Activated naive CD8-positive, alpha-beta T cell (primary cell): ENCODE results near the gene NAA25.
"Not testable (repeated sequence)": the region's sequence is repeated elsewhere in the genome, so short reads cannot be mapped to it uniquely, and the experiment has no call there.

Experiments used
- H3K27ac Mint-ChIP-seq: one replicate; pipeline ENCODE4 v1.8.0; 2021; ENCODE audit warnings: mixed read lengths
- H3K27me3 Mint-ChIP-seq: one replicate; pipeline ENCODE4 v1.8.0; 2021; ENCODE audit warnings: mixed read lengths
- H3K36me3 Mint-ChIP-seq: one replicate; pipeline ENCODE4 v1.8.0; 2021; ENCODE audit warnings: mixed read lengths
- H3K4me1 Mint-ChIP-seq: one replicate; pipeline ENCODE4 v1.8.0; 2021; ENCODE audit warnings: low read depth, mixed read lengths
- H3K4me3 Mint-ChIP-seq: one replicate; pipeline ENCODE4 v1.8.0; 2021; ENCODE audit warnings: mild to moderate bottlenecking, mixed read lengths
- H3K9me3 Mint-ChIP-seq: one replicate; pipeline ENCODE4 v1.8.0; 2021; ENCODE audit warnings: low read depth, mixed read lengths

The NAA25 gene

DNA sequence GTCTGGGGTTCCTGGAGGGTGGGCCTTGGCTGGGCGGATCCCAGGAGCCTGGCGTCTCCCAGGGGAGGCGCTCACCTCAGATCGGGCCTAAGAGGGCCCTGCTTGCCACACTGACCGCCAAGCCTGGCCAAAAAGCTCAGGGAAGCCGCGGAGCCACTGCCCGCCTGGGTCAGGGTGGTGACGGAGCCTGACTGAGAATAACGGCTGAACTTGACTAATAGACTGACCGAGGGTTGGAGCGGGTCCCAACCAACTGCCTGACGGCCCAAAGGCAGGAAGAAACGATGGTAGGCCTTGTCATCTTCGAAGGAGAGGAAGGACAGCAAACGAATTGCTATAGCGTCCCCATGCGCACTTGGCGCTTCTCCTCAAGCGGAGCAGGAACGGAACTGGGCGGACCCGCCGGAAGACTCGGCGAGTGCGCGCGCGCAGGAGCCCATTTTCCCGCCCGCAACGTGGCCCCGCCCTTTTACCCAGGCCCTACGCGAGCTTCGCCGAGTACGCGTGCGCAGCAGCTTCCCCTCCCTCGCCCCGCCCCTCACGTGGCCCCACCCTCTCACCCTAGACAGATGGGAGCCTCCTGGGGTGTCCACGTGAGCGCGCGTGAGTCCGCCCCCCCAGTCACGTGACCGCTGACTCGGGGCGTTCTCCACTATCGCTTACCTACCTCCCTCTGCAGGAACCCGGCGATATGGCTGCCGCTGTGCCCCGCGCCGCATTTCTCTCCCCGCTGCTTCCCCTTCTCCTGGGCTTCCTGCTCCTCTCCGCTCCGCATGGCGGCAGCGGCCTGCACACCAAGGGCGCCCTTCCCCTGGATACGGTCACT lies 95.6 kb downstream of the NAA25 start, which contains the start of the genes ERP29 and TMEM116:
TSS of gene ERP29 (plus strand) at position 652 of the 826 bp plus-strand sequence. CDS start at position 692, 40 bp downstream.
TSS of gene TMEM116 (minus strand) at position 391 of the 826 bp plus-strand sequence. CDS start 7,895 bp downstream, outside the sequence.
- H3K27ac Mint-ChIP-seq = peak within 1 kb of the TSS; percentile 98
- H3K4me1 Mint-ChIP-seq = peaks cover 55% of the 10 kb centered on the region
- peaks cover 5% of the 10 kb centered on the region for H3K9me3 Mint-ChIP-seq
- peak within 1 kb of the TSS; percentile 97 for H3K4me3 Mint-ChIP-seq
- H3K27me3 Mint-ChIP-seq = no peaks in the 10 kb centered on the region
- peaks cover 21% of the 10 kb centered on the region for H3K36me3 Mint-ChIP-seq

DNA sequence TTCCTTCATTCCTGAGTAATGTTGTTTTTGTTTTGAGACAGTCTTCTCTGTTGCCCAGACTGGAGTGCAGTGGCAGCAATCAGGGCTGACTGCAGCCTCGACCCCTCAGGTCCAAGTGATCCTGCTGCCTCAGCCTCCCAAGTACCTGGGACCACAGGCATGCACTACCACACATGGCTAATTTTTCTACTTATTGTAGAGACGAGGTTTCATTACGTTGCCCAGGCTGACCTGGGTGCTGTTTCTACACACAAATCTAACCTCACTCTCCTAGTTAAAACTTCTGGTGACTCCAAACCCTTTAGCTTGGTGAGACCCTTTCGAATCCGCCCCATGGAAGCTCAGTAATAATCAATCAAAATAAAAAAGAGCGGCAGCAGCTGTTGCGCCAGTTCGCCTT lies 96.9 kb downstream of the NAA25 start:
- Mint-ChIP-seq H3K9me3 (peaks cover 5% of the 10 kb centered on the region), H3K36me3 (peaks cover 18% of the 10 kb centered on the region), H3K4me1 (peaks cover 50% of the 10 kb centered on the region), H3K27me3 (no peaks in the 10 kb centered on the region), H3K4me3 (peak overlapping the region; percentile 97), H3K27ac (peak overlapping the region; percentile 98)

DNA sequence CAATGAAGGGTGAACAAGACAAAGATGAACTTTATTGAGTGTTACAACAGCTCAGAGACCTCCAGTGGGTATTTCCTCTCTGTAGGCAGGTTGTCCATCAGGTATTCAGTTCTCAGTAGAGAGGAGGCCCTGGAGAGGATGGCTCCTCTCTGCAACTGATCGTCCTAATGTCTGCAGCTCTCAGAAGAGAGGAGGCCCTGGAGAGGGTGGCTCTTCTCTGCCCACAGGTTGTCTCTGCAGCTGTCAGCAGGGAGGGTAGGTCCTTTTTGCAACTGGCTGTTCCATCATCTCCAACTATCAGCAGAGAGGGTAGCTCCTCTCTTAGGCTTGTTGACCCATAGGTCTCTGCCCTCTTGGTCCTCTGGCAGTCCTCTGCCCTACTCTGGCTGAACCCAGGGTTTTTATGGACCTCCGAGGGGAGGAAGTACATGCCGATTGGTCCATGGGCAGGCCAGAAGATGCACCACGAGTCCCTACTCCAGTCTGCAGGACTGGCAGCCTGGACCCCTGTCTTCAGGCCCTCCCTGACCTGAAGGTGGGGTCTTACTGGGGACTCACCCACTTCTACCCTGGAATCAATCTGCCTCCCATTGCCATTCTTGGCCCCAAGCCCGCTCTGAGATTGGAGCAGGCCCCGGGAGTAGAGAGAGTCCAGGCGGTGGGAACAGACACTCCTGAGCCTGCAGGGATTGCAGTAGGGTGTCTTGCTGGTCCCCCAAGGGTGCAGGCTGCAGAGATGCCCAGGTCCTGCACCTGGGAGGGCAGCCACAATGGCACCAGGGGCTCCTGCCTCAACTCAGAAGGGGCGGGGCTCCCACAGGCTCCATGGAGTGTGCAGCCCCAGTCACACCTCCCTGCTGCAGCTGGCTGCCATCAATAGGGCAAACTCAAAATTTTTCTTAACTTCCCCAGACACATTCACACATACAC lies 97.9 kb downstream of the NAA25 start:
- H3K4me1 Mint-ChIP-seq = peaks cover 50% of the 10 kb centered on the region
- no peaks in the 10 kb centered on the region for H3K27me3 Mint-ChIP-seq
- H3K4me3 Mint-ChIP-seq = peak overlapping the region; percentile 97
- H3K36me3 Mint-ChIP-seq = peaks cover 11% of the 10 kb centered on the region
- peaks cover 5% of the 10 kb centered on the region for H3K9me3 Mint-ChIP-seq
- H3K27ac Mint-ChIP-seq = peak overlapping the region; percentile 98

DNA sequence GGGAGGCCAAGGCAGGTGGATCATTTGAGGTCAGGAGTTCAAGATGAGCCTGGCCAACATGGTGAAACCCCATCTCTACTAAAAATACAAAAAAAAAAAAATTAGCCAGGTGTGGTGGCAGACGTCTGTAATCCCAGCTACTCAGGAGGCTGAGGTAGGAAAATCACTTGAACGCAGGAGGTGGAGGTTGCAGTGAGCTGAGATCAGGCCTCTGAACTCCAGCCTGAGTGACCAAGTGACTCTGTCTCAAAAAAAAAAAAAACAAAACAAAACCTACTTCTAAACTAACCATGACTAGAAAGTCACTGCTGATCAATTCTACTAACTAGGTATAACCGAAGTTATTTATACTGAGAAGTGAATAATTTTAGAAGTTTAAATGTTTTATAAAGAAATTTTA lies 99.0 kb downstream of the NAA25 start:
- not testable (repeated sequence) for H3K4me3 Mint-ChIP-seq, H3K36me3 Mint-ChIP-seq, H3K9me3 Mint-ChIP-seq, H3K27me3 Mint-ChIP-seq
- Mint-ChIP-seq H3K27ac (peak overlapping the region; percentile 13), H3K4me1 (peaks cover 53% of the 10 kb centered on the region)

DNA sequence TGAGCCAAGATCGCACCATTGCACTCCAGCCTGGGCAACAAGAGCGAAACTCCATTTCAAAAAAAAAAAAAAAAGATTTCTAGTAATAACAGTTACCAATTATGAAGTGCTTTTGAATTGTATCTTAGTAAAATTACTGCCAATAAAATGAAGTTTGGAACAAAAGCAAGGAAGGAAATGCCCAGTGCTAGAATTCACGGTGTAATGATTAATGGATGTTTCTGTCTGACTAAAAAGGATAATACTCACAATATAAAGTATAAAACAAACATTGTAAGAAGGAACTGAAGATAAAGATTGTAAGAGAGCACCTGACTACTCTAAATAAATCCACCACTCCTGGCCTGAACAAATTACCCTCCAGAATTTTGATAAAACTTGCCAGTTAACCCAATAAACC lies 99.7 kb downstream of the NAA25 start:
- Mint-ChIP-seq H3K36me3 (peaks cover 8% of the 10 kb centered on the region), H3K27ac (peak overlapping the region; percentile 83), H3K27me3 (no peaks in the 10 kb centered on the region), H3K4me1 (peaks cover 48% of the 10 kb centered on the region), H3K9me3 (peaks cover 5% of the 10 kb centered on the region), H3K4me3 (no peak overlapping the region)

DNA sequence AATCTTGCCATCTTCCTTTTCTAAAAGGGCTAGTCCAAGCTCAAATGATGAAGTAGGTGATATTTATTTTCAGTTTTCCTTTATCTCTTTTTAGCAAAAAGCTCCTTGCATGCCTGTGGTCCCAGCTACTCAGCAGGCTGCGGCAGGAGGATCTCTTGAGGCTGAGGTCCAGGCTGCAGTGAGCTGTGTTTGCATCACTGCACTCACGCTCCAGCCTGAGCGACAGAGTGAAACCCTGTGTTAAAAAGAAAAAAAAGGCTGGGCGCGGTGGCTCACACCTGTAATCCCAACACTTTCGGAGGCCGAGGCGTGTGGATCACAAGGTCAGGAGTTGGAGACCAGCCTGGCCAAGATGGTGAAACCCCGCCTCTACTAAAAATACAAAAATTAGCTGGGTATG lies 100.6 kb downstream of the NAA25 start:
- Mint-ChIP-seq H3K36me3 (peaks cover 8% of the 10 kb centered on the region), H3K27me3 (no peaks in the 10 kb centered on the region), H3K27ac (peak overlapping the region; percentile 64), H3K4me1 (peaks cover 54% of the 10 kb centered on the region), H3K9me3 (peaks cover 5% of the 10 kb centered on the region), H3K4me3 (no peak overlapping the region)

DNA sequence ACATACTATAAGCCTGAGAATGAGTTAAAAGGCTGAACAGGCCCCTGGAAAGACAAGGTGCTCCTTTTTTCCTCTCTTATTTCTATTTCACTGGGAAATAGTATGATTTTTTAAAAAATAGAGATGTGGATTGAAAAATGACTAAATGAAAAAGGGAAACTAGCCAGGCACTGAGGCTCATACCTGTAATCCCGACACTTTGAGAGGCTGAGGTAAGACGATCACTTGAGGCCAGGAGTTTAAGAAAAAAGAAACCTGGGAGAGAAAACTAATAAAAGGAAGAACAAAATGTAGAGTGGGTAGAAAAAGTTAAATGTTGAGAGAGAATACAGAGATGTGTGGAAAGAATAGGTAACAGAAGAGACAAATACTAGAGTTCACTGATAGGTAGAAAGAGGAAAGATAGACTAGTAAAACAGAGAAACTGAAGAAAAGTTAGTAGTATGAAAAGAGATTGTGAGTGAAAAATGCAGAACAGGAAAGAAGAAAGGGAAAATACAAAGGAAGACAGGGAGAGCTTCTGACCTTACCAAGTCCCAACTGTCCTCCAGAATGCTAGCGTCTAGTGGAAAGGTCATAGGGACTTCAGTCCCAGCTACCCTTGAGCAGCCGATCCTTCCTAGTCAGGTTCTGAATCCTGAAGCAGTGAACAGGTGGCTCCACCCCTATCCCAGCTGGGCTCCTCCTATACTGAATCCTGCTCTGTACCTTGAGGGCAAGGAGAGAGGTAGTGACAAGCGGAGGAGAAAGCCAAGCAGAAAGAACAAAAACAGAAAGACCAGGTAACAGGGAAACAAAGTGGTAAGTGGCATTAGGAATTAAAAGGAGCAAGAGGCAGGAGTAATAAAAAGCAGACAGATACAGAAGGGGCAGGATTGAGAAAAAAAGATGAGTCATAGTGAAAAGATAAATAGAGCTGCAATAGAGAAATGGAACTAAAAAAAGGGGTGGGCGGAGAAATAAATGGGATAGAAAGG lies 102.9 kb downstream of the NAA25 start:
- Mint-ChIP-seq H3K4me1 (peaks cover 58% of the 10 kb centered on the region), H3K27ac (peak overlapping the region; percentile 77), H3K4me3 (no peak overlapping the region), H3K9me3 (no peaks in the 10 kb centered on the region), H3K27me3 (no peaks in the 10 kb centered on the region), H3K36me3 (peaks cover 3% of the 10 kb centered on the region)

GRCh38 chr12:112004041-112004440 lies 104.5 kb downstream of the NAA25 start:
- Mint-ChIP-seq H3K4me3 (no peak overlapping the region), H3K9me3 (no peaks in the 10 kb centered on the region), H3K27ac (peak overlapping the region; percentile 10), H3K36me3 (peaks cover 1% of the 10 kb centered on the region), H3K4me1 (peaks cover 64% of the 10 kb centered on the region), H3K27me3 (no peaks in the 10 kb centered on the region)

GRCh38 chr12:112001576-112001975 lies 107.0 kb downstream of the NAA25 start:
- H3K9me3 Mint-ChIP-seq = no peaks in the 10 kb centered on the region
- H3K36me3 Mint-ChIP-seq = no peaks in the 10 kb centered on the region
- peak overlapping the region; percentile 73 for H3K4me3 Mint-ChIP-seq
- H3K4me1 Mint-ChIP-seq = peaks cover 80% of the 10 kb centered on the region
- peak overlapping the region; percentile 93 for H3K27ac Mint-ChIP-seq
- H3K27me3 Mint-ChIP-seq = no peaks in the 10 kb centered on the region

- Mint-ChIP-seq H3K4me3 (peak overlapping the region; percentile 70), H3K36me3 (no peaks in the 10 kb centered on the region), H3K9me3 (no peaks in the 10 kb centered on the region), H3K27me3 (no peaks in the 10 kb centered on the region), H3K27ac (peak overlapping the region; percentile 93), H3K4me1 (peaks cover 80% of the 10 kb centered on the region)
Observed at GRCh38 chr12:112000820-112001219, 107.8 kb downstream of the NAA25 start.

GRCh38 chr12:111999129-111999528 lies 109.5 kb downstream of the NAA25 start:
- H3K9me3 Mint-ChIP-seq, H3K27me3 Mint-ChIP-seq, H3K36me3 Mint-ChIP-seq, H3K4me3 Mint-ChIP-seq: not testable (repeated sequence)
- Mint-ChIP-seq H3K4me1 (peaks cover 83% of the 10 kb centered on the region), H3K27ac (peak overlapping the region; percentile 81)

GRCh38 chr12:111998015-111998414 lies 110.6 kb downstream of the NAA25 start:
- Mint-ChIP-seq H3K9me3 (no peaks in the 10 kb centered on the region), H3K27ac (peak overlapping the region; percentile 81), H3K4me3 (no peak overlapping the region), H3K27me3 (no peaks in the 10 kb centered on the region), H3K36me3 (no peaks in the 10 kb centered on the region), H3K4me1 (peaks cover 89% of the 10 kb centered on the region)

GRCh38 chr12:111997300-111997699 lies 111.3 kb downstream of the NAA25 start:
- Mint-ChIP-seq H3K4me1 (peaks cover 90% of the 10 kb centered on the region), H3K4me3 (no peak overlapping the region), H3K27ac (peak overlapping the region; percentile 73), H3K9me3 (no peaks in the 10 kb centered on the region), H3K27me3 (no peaks in the 10 kb centered on the region), H3K36me3 (no peaks in the 10 kb centered on the region)
